HT-29 (cell line): ENCODE measurements around the gene PAPPA2. TPM values are rescaled to one million over a fixed set of nuclear protein-coding genes. Genes with fewer than 3 reads are reported as not detected.

Source experiments
- DNase-seq: peaks from one replicate; pipeline ENCODE4 v3.0.0-alpha.2; 2015; ENCODE audit warnings: low spot score
- total RNA-seq: library from RNA; depleted of rRNA; stranded (reverse); fragments of >200 nt; shearing (Covaris generic); gene quantifications from 2 replicates; pipeline ENCODE4 v1.2.3, GENCODE V29; 2014

Gene PAPPA2
- total RNA-seq, 1 experiment from 2014 or later: not detected

DNA sequence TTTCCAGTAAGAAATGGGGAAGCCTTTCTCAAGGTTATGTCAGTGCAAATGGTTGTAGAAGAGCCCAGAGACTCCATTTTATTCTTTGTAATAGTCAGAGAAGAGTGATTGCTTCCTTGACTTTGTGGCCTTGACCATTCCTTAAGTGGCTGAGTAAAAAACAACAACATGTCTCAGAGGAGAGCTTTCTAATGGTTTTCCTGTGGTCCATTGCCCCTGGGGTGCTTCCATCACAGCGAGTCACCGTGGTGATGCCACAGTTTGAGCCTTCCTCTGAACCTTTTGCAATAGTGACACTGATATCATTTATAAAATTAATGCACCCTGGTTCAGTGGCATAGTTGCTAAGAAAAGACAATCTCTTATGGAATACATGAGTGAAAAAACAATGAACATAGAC lies 38.6 kb downstream of the PAPPA2 start:
- DNase-seq: no peak

DNA sequence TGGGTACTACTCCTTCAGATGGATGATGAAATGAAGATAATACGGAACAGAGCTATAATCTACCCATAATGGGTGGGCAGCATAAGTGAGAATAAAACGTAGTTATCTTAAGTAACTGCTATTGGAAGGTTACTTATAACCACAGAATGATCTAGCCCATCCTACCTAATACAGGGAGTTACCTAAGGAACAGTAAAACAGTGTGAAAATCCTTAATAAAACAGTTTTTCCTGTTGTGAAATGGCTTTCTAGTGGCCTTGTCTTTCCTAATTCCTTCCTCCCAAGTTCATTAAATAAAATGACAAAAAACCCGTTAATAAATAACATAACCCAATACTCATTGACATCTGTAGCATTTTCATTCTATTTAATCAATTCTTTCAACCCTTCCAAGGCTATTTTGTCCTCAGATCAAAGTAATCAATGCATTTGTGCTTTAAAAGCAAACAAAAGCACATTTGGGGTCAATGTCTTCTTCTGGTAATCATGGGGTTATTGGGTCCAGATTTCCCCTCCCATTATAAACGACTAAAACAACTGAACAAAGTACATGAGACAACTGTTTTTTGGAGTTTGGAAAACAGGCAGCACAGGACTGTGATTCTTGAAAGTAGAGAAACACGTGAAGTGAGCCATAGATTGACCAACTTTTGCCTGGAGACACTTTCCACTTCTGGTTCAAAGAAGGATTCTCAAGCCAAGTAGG lies 42.0 kb downstream of the PAPPA2 start:
- no peak for DNase-seq

DNA sequence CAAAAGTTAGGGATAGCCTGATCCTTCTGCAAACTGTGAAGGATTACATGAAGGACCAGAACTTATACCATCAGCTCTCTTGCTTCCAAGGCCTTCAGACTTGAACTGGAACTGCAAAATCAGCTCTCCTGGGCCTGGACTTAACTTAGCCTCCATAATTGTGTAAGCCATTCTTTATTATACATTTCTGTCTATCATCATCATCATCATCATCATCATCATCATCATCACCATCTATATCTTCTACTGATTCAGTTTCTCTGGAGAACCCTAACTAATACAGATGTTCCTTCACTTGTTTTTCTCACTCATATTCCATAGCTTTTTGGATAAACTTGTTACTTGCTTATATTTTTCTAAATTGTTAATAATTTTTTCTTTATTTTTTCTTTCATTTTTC lies 50.0 kb downstream of the PAPPA2 start:
- no peak for DNase-seq

DNA sequence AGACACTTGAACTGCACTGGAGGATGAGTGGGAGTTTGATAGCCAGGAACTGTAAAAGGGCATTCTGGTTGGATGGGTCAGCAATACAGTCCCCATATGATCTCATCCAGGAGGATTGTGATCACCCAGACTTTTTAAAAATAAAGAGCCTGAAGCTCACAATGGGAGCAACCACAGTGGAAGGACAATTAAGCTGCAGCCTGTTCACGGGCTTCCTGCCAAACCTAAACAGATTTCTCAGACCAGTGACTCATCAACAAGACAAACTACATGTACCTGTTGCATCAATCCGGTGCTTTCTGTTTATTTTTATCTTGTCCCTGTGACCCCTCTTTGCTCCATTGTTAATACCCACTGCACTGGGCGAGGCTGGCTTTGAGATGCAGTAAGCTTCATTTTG lies 52.3 kb downstream of the PAPPA2 start:
- DNase-seq: no peak

DNA sequence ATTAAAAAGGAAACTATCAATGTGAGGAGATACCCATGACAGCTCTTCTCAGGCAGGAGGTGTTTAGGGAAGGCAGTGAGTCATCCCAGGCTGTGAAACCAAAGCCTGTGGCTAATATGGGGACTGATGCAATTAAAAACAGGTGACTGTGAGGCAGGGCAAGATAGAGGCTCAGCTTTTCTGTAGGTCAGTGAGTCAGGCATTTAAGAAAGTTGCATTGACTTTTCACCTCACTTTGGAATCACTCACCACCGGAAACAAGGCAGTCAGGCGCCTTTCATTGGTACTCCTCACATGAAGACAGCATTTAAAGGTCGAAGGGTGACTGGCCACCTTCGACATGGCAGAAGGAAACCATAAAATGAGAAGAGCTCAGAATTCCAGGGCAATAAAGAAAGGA lies 54.5 kb downstream of the PAPPA2 start:
- peak; percentile 8 for DNase-seq

DNA sequence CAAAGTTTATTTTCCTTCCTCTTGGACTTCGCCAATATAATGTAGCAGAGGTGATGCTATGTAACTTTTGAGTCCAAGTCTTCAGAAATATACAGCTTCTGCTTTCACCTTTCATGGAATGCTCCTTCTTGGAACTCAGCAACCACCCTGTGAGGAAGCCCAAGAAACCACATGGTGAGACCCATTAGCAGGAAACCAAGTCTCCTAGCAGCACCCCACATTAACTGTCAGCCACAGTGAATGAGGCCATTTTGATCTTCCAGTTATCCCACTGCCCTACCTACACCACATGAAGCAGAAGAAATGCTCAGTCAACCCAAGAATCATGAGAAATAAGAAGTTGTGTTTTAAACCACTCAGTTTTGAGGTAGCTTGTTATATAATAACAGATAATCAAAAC lies 58.2 kb downstream of the PAPPA2 start:
- no peak for DNase-seq

DNA sequence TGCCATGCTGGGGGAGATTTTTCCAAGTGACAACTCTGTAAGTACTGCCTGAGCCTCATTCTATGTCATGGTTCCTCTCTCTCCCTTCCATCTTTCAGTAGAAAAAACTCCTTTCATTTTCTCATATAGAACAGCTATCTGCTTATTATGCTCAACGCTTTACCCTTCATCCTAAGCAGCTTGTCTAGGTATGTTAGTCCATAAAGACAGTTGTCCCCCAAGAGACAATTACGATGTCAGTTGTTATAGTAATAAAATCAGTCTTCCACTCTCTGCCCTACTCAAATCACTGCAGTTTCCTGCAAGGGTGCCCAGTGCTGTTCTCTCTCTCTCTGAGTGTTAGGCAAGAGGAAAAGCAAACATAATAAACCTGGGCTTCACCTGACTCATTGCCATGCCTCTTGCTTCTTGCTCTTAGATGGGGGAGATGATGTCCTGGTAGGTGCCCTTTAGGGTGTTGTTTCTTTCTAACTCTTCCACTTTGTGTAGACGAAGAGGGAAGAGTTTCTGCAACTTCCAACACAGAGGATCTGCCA lies 59.4 kb downstream of the PAPPA2 start:
- DNase-seq: no peak

DNA sequence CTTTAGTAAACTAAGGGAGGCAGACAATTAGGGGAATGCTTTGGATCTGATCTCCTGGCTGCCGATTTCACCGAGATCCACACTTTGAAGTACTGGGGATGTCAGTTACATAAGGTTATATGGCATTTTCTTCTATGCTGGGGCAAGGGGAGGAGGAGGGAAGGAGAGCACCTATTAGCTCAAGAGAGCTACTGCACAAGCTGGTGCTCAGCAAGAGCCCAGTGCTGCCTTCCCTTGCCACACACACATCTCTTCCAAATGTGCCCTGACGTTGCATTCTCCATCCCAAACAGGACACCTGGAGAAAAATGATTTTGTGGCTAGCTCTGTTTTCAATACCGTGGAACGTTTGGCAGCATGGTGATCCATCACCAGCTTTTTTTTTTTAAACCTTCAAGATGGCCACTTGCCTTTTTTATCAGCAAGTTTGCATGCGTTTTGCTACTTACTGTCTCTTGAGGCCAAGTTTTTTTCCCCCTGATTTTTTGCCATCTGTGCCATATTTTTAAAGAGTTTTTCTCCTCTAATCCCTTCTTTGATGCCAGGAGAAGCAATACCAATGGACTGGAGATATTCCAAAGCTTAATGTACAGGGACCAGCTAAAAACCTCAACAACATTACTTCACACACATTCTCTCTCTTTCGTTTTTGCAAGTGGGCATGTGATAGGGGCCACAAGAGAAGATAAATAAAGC lies 66.6 kb downstream of the PAPPA2 start:
- DNase-seq: no peak

DNA sequence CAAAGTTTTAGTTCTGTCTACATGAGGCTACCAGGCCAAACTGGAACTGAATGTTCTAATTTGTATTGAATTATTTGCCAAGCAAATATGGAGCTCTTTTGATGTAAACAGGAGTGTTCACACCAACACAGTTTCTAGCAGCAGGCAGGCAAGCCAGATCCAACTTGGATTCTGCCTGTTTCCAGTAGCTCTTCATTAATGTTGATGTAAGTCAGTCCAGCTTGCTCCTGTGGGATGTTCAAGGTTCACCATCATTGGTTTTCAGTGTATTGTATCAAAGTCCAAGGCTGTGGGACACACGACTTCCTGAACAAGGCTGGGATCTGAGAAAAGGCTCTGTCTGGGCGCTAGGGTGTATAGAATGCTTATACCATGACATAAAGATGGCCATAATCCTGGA lies 68.1 kb downstream of the PAPPA2 start:
- DNase-seq: no peak

DNA sequence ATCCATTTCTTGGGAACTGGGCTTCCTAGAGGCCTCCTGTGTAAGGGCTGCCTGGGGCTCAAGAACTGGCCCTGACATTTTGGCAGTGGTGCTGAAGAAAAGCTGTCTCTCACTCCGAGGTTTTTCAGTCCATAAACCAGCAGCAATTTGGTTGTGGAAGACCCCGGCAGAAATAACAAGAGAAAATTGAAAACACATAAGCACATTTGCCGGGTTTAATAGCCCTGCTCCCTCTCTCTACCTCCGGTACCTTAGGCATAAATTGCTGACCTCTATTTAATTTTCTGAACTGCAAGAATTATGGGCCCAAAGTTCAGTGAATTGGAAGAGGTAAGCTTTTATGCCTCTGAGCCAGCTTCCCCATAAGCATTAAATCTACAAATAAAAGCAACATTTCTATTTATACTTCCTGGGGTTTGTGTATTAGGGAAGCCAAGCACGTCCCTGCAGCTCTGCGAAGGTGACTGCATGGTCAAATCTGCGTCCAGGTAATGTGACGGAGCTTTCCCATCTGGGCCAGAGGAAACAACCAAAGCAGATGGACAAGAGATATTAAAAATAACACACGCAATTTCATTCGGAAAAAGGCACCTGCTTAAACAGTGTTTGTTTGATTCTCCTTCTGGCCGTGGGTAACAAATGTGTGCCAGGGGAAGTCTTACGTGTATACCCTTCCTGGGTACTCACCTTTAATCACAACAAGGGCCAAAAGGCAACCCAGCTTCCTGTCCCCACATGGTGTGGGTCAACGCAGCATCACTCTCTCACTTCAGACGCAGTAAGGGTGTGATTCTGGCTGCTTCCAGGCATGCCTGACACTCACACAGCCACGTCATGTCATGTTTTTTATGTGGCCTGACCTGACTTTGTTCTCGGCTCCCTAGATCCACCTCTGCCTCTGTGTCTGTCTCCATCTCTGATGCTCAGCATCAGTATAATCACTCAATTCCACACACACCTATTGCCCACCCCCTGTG lies 69.2 kb downstream of the PAPPA2 start:
- DNase-seq: no peak

DNA sequence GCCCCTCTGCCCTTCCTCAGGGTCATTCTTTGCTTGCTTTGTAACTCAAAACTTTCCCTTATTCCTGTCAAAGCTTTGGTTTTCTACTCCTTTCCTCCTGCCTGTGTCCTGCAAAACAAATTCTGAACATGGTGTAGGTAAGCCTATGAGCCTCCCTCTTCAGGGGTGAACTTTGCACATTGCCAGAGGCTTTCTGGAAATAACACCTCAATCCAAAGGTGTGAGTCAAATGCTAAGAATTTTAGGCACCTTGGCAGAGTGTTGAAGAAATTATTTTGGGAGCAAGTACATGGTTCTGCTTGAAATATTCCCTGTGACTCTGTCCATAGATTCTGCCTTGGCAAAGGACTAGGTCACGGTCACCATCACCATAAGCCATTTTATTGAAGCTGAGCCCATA lies 70.0 kb downstream of the PAPPA2 start:
- no peak for DNase-seq

DNA sequence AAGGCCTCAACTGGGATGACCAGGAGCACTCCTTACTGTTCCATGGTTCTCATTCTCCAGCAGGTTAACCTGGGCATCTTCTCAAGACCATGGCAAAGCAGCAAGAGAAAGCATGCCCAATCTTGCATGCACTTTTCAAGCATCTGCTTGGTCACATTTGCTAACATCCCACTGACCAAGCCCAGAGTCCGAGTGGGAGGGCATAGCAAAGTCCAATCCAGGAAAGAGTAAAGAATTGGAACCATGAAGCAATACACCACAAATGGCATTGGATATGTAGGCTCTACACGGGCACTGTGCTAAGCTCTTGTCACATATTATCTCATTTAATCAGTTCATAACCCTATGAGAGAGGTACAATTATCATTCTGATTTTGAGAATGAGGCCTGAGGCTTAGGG lies 73.6 kb downstream of the PAPPA2 start:
- no peak for DNase-seq

DNA sequence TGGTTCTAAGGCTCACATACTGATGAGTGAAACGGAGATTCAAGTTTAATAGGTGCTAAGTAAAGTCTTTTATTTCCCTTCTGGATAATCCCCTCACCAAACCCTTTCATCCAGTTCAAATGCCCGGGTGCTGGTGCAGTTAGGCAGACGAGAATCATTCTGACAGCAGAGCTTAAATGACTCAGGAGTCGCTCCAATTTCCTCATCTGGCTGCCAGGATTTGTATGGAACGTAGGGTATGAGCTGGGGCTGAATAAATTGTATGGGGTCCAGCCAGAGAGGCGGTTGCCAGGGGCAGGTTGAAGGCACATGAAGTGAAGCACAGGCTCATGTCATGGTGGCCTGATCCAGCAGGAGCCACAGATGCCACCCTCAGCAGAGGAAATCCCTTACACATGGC lies 76.0 kb downstream of the PAPPA2 start:
- no peak for DNase-seq

DNA sequence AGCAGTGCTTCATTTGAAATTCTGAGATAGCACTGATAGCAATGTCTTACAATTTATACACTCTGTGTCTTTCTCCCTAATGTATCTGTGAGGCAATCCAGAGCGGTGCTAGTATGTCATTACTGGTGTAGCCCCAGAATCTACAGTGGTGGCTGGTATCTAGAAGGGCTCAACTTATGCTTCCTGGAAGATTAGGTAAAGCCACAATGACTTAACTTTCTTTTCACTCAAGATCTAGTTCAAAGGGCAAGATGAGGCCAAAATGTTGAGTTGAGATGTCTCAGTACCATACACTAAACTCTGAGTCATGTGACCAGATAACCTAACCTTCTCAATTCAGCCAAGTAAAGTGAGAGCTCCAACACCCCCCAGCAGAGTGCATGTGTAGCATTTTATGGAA lies 77.5 kb downstream of the PAPPA2 start:
- DNase-seq: no peak

DNA sequence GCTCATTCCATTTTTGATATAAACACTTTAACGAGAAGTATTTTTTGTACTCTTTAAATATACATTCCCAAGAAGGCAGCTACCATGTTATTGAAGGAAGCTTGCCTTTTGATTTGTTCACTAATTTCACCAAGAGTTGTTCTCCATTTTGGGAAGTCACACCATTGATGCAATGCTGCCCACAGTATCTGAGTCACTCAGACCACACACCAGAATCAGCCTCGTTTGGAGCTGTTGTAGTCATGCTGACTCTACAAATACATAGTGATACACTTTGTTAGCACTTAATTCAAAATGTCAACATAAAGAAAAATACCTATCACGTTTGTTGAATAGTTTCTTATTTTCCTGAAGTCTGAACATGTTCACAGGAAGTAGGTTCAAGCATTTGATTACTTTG lies 78.7 kb downstream of the PAPPA2 start:
- no peak for DNase-seq

DNA sequence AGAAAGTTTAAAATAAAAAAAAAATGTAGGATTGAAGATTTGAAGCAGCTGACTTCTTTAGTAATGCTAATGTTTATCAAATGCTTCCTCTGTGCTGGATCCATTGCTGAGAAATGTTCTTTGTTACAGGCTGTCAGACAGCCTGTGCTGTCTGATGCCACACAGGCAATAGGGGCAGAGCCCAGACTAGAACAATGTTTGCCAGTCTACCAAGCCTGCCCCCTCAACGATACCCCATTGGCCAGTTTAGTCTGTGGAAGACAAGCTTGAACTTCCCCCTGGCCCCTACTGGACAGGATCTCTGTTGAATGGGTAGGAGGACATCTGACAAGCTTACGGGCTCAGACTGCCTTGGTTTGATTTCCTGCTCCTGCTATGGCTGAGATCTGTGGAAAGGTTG lies 79.4 kb downstream of the PAPPA2 start:
- no peak for DNase-seq

DNA sequence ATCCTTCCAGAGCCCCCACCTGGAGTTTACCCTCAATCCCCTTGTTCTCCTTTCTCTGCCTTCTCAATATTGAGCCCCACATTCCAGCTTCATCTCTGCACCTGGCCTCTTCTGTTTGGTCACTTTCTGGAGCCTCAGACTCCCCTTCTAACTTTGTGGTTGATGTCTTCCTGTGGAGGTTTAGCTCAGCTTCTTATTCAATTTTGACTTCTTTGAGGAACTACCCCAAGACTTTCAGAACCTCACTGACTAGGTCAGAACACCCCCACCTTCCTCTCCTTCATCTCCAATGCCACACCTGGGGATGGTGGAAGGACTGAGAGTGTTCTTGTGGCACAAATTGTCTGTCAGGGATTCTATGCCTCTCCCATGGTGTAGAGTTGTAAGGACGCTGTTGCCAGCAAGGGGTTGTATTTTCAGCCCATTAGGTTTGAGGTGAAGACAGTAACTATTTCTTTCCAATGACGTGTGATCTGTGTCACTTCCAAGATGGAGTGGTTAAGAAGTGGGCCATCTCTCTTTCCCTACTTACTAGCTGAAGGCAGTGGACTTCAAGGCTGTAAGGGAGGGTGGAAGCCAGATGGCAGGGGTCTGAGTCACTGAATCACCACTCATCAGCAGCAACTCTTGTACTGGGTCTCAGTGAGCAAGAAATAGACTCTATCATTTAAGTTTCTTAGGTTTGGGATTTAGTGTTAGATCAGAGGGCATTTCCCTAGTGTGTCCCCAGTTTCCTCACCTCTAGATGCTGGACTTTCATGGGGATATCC lies 80.6 kb downstream of the PAPPA2 start:
- DNase-seq: no peak

DNA sequence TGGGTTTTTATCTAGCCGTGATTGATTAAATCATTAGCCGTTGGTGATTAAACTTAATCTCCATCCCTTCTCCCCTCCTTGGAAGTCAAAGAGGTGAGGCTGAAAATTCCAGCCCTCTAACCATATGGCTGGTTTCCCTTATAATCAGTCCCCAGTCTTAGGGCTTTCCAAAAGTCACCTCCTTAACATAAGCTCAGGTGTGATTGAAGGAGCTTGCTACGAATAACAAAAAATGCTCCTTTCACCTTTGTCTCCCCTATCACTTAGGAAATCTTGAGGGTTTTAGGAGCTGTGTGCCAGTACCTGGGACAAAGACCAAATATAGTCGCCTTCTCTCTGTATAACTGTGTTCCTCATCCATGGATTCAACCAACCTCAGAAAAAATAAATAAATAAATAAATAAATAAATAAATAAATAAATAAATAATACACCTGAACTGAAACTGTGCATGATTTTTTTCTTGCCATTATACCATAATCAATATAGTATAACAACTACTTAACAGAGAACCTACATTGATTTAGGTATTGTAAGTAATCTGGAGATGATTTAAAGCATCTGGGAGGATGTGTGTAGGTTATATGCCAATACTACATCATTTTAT lies 82.2 kb downstream of the PAPPA2 start:
- DNase-seq: no peak

DNA sequence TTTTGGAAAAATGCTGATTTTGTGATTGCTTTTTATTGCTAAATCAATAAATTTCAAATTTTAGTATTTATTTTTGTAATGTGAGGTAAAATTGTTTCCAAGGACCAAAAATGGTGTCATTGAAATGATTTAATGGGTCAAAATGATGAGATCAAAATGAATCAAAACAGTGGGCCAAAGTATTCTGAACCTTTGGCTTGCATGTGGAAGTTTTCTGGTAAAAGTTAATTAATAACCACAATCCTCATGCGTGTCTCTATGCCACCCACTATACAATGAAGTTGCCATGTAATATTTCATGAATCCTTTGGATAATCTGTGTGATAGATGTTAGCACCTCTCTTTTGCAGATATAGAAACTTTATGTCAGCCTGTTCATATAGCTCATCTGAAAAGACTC lies 83.8 kb downstream of the PAPPA2 start:
- no peak for DNase-seq

DNA sequence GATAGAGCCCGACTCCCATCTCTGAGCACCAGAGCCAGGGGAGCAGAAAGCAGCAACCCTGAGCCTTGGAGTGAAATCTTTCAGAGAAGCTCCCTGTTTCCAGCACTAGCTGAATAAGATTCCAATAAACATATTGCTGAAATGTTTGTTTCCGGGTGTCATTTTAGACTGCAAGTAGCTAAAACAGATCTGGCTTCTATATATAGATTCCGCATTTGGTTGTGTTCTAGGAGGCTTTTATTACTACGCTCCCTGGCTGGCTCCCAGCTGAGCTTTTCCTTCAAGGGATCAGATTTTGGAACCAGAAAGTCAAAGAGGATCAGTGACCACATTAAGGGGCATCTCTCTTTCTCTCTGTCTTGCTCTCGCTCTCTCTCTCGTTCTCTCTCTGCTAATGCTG lies 88.2 kb downstream of the PAPPA2 start:
- DNase-seq: no peak
